HepG2 (cell line): ENCODE results near the gene PSMC4. TPM values are rescaled to one million over a fixed set of nuclear protein-coding genes. Genes with fewer than 3 reads are reported as not detected.
A peak's percentile ranks its signal among the peaks of the same experiment; 100 is the strongest.

Experiments
- BCLAF1 ChIP-seq: fragments of 450-650 bp; IDR thresholded peaks from 2 replicates; pipeline ENCODE4 v1.6.1; 2017; ENCODE audit warnings: mild to moderate bottlenecking
- CHCHD3 ChIP-seq: sonication (generic); formaldehyde crosslinking; IDR thresholded peaks from 2 replicates; pipeline ENCODE4 v1.8.0; 2022; ENCODE audit warnings: mild to moderate bottlenecking, missing genetic modification reagents, moderate library complexity
- EZH2 ChIP-seq: conservative IDR thresholded peaks from 2 replicates; pipeline ENCODE4 v1.6.1; 2012; ENCODE audit warnings: mild to moderate bottlenecking, low read depth, low read length, moderate library complexity
- HOXD1 ChIP-seq: sonication (generic); formaldehyde crosslinking; IDR thresholded peaks from 2 replicates; pipeline ENCODE4 v1.5.0; 2020; ENCODE audit warnings: missing genetic modification reagents
- ISL2 ChIP-seq: sonication (generic); formaldehyde crosslinking; IDR thresholded peaks from 2 replicates; pipeline ENCODE4 v1.5.0; 2020; ENCODE audit warnings: missing genetic modification reagents
- MEIS2 ChIP-seq: sonication (generic); formaldehyde crosslinking; IDR thresholded peaks from 2 replicates; pipeline ENCODE4 v1.9.0; 2021; ENCODE audit warnings: mild to moderate bottlenecking, missing genetic modification reagents
- TFAP4 ChIP-seq: sonication (generic); IDR thresholded peaks from 2 replicates; pipeline ENCODE4 v1.6.1; 2016; ENCODE audit warnings: low read depth, borderline replicate concordance
- TRIM22 ChIP-seq: fragments of 450-650 bp; IDR thresholded peaks from 2 replicates; pipeline ENCODE4 v1.6.1; 2017
- ZBTB2 ChIP-seq: sonication (generic); formaldehyde crosslinking; IDR thresholded peaks from 2 replicates; pipeline ENCODE4 v1.8.0; 2022; ENCODE audit warnings: low read depth, missing genetic modification reagents
- ZBTB49 ChIP-seq: sonication (generic); formaldehyde crosslinking; IDR thresholded peaks from 2 replicates; pipeline ENCODE4 v1.4.0; 2020; ENCODE audit warnings: missing genetic modification reagents, borderline replicate concordance
- ZNF225 ChIP-seq: sonication (generic); formaldehyde crosslinking; IDR thresholded peaks from 2 replicates; pipeline ENCODE4 v1.4.0; 2020; ENCODE audit warnings: mild to moderate bottlenecking, missing genetic modification reagents
- ZNF292 ChIP-seq: sonication (generic); formaldehyde crosslinking; IDR thresholded peaks from 2 replicates; pipeline ENCODE4 v1.8.1; 2022; ENCODE audit warnings: mild to moderate bottlenecking, low read depth, missing genetic modification reagents, borderline replicate concordance
- ZNF326 ChIP-seq: sonication (generic); formaldehyde crosslinking; IDR thresholded peaks from 2 replicates; pipeline ENCODE4 v1.4.0; 2020; ENCODE audit warnings: missing genetic modification reagents, borderline replicate concordance
- ZNF569 ChIP-seq: sonication (generic); formaldehyde crosslinking; IDR thresholded peaks from 2 replicates; pipeline ENCODE4 v1.5.0; 2020; ENCODE audit warnings: mild to moderate bottlenecking, missing genetic modification reagents, moderate library complexity, borderline replicate concordance
- ZNF576 ChIP-seq: sonication (generic); formaldehyde crosslinking; IDR thresholded peaks from 2 replicates; pipeline ENCODE4 v1.4.0; 2020; ENCODE audit warnings: mild to moderate bottlenecking, missing genetic modification reagents
- ZSCAN20 ChIP-seq: sonication (generic); formaldehyde crosslinking; IDR thresholded peaks from 2 replicates; pipeline ENCODE4 v1.4.0; 2020; ENCODE audit warnings: missing genetic modification reagents, mild to moderate bottlenecking, borderline replicate concordance
- ZSCAN30 ChIP-seq: sonication (generic); formaldehyde crosslinking; IDR thresholded peaks from 2 replicates; pipeline ENCODE4 v1.5.0; 2020; ENCODE audit warnings: mild to moderate bottlenecking, missing genetic modification reagents
- polyA plus RNA-seq, 8 experiments: library from polyadenylated mRNA; depleted of rRNA in 3 of 8; stranded (reverse) in 7 of 8; unstranded in 1 of 8; fragments of >200 nt; fragmentation: Illumina TruSeq in 4 of 8; extraction: Trizol in 4 of 8; gene quantifications; 2 replicates each; pipeline versions ENCODE4 v1.2.1 to v1.2.3, GENCODE V29; 2011 to 2016; ENCODE audit warnings: low read depth in 4 of 8, missing spikeins in 1 of 8, mixed read lengths in 1 of 8; ENCODE audit not compliant: insufficient read depth in 1 of 8
- total RNA-seq, 5 experiments: library from RNA; depleted of rRNA; stranded (reverse); fragments of >200 nt; fragmentation: Illumina TruSeq; extraction: Trizol; gene quantifications; 2 replicates each; pipeline ENCODE4 v1.2.3, GENCODE V29; 2016; ENCODE audit warnings: low read depth in 1 of 5

PSMC4 gene
- total and polyA plus RNA-seq, 2 of the 13 experiments (the other 11 are each of a cell fraction or from before 2014, with no cell fraction given) = 49.9 to 160 TPM

- peak; percentile 69; the same call in 1 of the 2 replicates for TF ChIP-seq CHCHD3 (CRISPR knock-in tag)
- no peak for TF ChIP-seq HOXD1 (CRISPR knock-in tag)
- no peak for TF ChIP-seq ZBTB2 (CRISPR knock-in tag)
- no peak for TF ChIP-seq ZNF326 (CRISPR knock-in tag)
- TF ChIP-seq TFAP4 = no peak
- TF ChIP-seq ZSCAN30 = no peak
- TF ChIP-seq MEIS2 = no peak; the same call in 1 of the 2 replicates
- peak; percentile 33; the same call in 1 of the 2 replicates for TF ChIP-seq ISL2
- no peak for TF ChIP-seq ZBTB49 (CRISPR knock-in tag)
- no peak for TF ChIP-seq TRIM22
- no peak for TF ChIP-seq EZH2
- no peak for TF ChIP-seq ZNF576 (CRISPR knock-in tag)
- TF ChIP-seq BCLAF1 = no peak
- TF ChIP-seq ZNF292 = peak; percentile 68; the same call in 1 of the 2 replicates
- 0 out of 2 replicates have a peak, but pooled peaks have one; percentile 47 for TF ChIP-seq ZSCAN20 (CRISPR knock-in tag)
- no peak for TF ChIP-seq ZNF225 (CRISPR knock-in tag)
- no peak for TF ChIP-seq ZNF569 (CRISPR knock-in tag)
Measured at GRCh38 chr19:39996811-39997637, 26.1 kb downstream of the PSMC4 start, which contains the start of gene ZNF546 (continued).
